Measurements from ENCODE around the gene SPINK4.

- TF ChIP-seq, protein P1, sequence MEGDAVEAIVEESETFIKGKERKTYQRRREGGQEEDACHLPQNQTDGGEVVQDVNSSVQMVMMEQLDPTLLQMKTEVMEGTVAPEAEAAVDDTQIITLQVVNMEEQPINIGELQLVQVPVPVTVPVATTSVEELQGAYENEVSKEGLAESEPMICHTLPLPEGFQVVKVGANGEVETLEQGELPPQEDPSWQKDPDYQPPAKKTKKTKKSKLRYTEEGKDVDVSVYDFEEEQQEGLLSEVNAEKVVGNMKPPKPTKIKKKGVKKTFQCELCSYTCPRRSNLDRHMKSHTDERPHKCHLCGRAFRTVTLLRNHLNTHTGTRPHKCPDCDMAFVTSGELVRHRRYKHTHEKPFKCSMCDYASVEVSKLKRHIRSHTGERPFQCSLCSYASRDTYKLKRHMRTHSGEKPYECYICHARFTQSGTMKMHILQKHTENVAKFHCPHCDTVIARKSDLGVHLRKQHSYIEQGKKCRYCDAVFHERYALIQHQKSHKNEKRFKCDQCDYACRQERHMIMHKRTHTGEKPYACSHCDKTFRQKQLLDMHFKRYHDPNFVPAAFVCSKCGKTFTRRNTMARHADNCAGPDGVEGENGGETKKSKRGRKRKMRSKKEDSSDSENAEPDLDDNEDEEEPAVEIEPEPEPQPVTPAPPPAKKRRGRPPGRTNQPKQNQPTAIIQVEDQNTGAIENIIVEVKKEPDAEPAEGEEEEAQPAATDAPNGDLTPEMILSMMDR (IDR thresholded peaks at IDR 0.05; ENCODE audit: low read length) = peak; percentile 14; the same call in 1 of the 2 replicates
- no peak for TF ChIP-seq EZH2phosphoT487 (IDR thresholded peaks at IDR 0.05; ENCODE audit: low read length)
Observed at GRCh38 chr9:33249087-33249658, 9.2 kb downstream of the SPINK4 start.
